Spleen (tissue), 11 donors: Measurements from ENCODE around the gene PCED1A. TPM values are rescaled to one million over a fixed set of nuclear protein-coding genes. Genes with fewer than 3 reads are reported as not detected.

ENCODE experiments used
- DNase-seq: peaks from one replicate; pipeline ENCODE4 v3.0.0-alpha.2; 2020
- H3K27ac ChIP-seq, 8 donors: fragments of 200-600 bp; sonication (generic) in 7 of 8; 1 replicate in 4 of 8; 2 replicates in 4 of 8; pipeline versions ENCODE4 v1.5.0 to v1.8.0; 2016 to 2021; ENCODE audit warnings: inconsistent platforms in 4 of 8, mild to moderate bottlenecking in 4 of 8, moderate library complexity in 1 of 8
- H3K27me3 ChIP-seq, 7 donors: fragments of 200-600 bp; sonication (generic) in 6 of 7; replicated peaks in 1 of 7; 1 replicate in 4 of 7; 2 replicates in 3 of 7; pipeline versions ENCODE4 v1.5.0 to v1.8.0; 2016 to 2021; ENCODE audit warnings: inconsistent platforms in 3 of 7, mild to moderate bottlenecking in 1 of 7
- H3K36me3 ChIP-seq, 6 donors: fragments of 200-600 bp; sonication (generic) in 5 of 6; 1 replicate in 4 of 6; 2 replicates in 2 of 6; pipeline versions ENCODE4 v1.5.0 to v1.8.0; 2016 to 2021; ENCODE audit warnings: inconsistent platforms in 2 of 6
- H3K4me1 ChIP-seq, 6 donors: fragments of 200-600 bp; sonication (generic) in 5 of 6; 1 replicate in 3 of 6; 2 replicates in 3 of 6; pipeline versions ENCODE4 v1.5.0 to v1.8.0; 2016 to 2021; ENCODE audit warnings: inconsistent platforms in 3 of 6
- H3K4me3 ChIP-seq, 8 donors: fragments of 200-600 bp; sonication (generic) in 7 of 8; 1 replicate in 4 of 8; 2 replicates in 4 of 8; pipeline versions ENCODE4 v1.5.0 to v1.8.0; 2016 to 2021; ENCODE audit warnings: inconsistent platforms in 4 of 8, mild to moderate bottlenecking in 4 of 8, moderate library complexity in 2 of 8
- H3K9me3 ChIP-seq, 8 donors: fragments of 200-600 bp; sonication (generic) in 7 of 8; 1 replicate in 4 of 8; 2 replicates in 4 of 8; pipeline versions ENCODE4 v1.5.0 to v1.8.0; 2016 to 2021; ENCODE audit warnings: inconsistent platforms in 4 of 8
- CTCF ChIP-seq, 11 experiments: fragments of 200-600 bp in 7 of 11; fragments of 450-650 bp in 4 of 11; sonication (generic) in 4 of 11; IDR thresholded peaks in 8 of 11; conservative IDR thresholded peaks in 3 of 11; 1 replicate in 7 of 11; 2 replicates in 4 of 11; pipeline versions ENCODE4 v1.4.0 to v1.8.0; 2016 to 2021; ENCODE audit warnings: antibody characterized with exemption in 11 of 11, inconsistent platforms in 4 of 11, mild to moderate bottlenecking in 1 of 11
- POLR2A ChIP-seq, 3 donors: fragments of 450-650 bp; IDR thresholded peaks; one replicate each; pipeline ENCODE4 v1.5.1; 2017; ENCODE audit warnings: antibody characterized with exemption in 3 of 3, mild to moderate bottlenecking in 1 of 3
- POLR2AphosphoS5 ChIP-seq, 3 donors: sonication (generic); formaldehyde crosslinking; IDR thresholded peaks; one replicate each; pipeline ENCODE4 v1.5.1; 2017; ENCODE audit warnings: antibody characterized with exemption in 3 of 3
- WGBS, 5 donors: extraction: QIAGEN DNeasy Blood & Tissue Kit in 3 of 5; methylation state at CpG; one replicate each; pipeline versions ENCODE4 v1.1.5 to v1.1.7; 2013 to 2018; 5-methylcytosine and 5-hydroxymethylcytosine counted together
- intact Hi-C: fragments of 100-400 bp; cut with DNase I; formaldehyde crosslinking; loops from one replicate; pipeline ENCODE4 v1.15.0; 2023; ENCODE audit warnings: low total_unique reads
- polyA plus RNA-seq, 3 donors: library from polyadenylated mRNA; stranded (reverse); fragments of 200-250 nt; gene quantifications; one replicate each; pipeline ENCODE4 v1.2.1, GENCODE V29; 2013
- total RNA-seq, 7 donors: library from RNA; depleted of rRNA in 3 of 7; stranded (reverse); fragments of >200 nt in 3 of 7; fragmentation: NEBNext Ultra II Directional in 4 of 7; extraction: Animal tissue kit (Norgen Biotek cat#: 25700) in 4 of 7; gene quantifications; one replicate each; pipeline versions ENCODE4 v1.1.0 to v1.2.1, GENCODE V29; 2016 to 2021
- donor health status: healthy with polysubstance abuse.
- donor health status: DM: no; HTN: no; CAD: no; lungs with moderate emphysema.
- donor health status: DM: no; HTN: no; CAD: no.
- donor health status: Bipolar disorder and iron deficiency.
- donor health status: healthy.
- donor health status: DM: no; HTN: no; CAD: no.
- donor health status: DM: yes; HTN: yes; CAD: no.

PCED1A gene
- total and polyA plus RNA-seq, 10 donors = 38.2 to 165 (median 56.9) TPM

- no peak for DNase-seq
- Histone ChIP-seq H3K27me3 (peaks cover 0 to 9% (median 0%) of the 10 kb centered on the region in 7 donors), H3K27ac (peak overlapping the region in 2 of 8 donors; percentile 23 to 86), H3K9me3 (no peaks in the 10 kb centered on the region), H3K4me1 (peaks cover 0 to 56% (median 29%) of the 10 kb centered on the region in 6 donors), H3K4me3 (no peak overlapping the region), H3K36me3 (peaks cover 0 to 52% (median 39%) of the 10 kb centered on the region in 6 donors)
- intact Hi-C loops = no loop called here
- TF ChIP-seq POLR2AphosphoS5 (IDR thresholded peaks at IDR 0.05) = no peak
- no peak for TF ChIP-seq POLR2A (IDR thresholded peaks at IDR 0.05)
- TF ChIP-seq CTCF (IDR thresholded peaks at IDR 0.05 in 8 of 11, conservative IDR thresholded peaks at IDR 0.05 in 3 of 11) = no peak
- 47 to 67% (median 55%) methylated on average over 12 of the region's 12 CpGs for WGBS, 5 donors
Measured at GRCh38 chr20:2867081-2867864, 26.8 kb upstream of the PCED1A start.

- H3K27ac ChIP-seq = peak overlapping the region in 3 of 8 donors; percentile 23 to 86 (median 40)
- peaks cover 0 to 63% (median 49%) of the 10 kb centered on the region in 6 donors for H3K36me3 ChIP-seq
- 75 to 93% (median 79%) methylated on average over 11 of the region's 11 CpGs for WGBS, 5 donors
- DNase-seq = no peak
- H3K27me3 ChIP-seq = peaks cover 0 to 1% (median 0%) of the 10 kb centered on the region in 7 donors
- TF ChIP-seq POLR2AphosphoS5 (IDR thresholded peaks at IDR 0.05) (peak in 2 of 3 donors; percentile 13 to 23), CTCF (IDR thresholded peaks at IDR 0.05 in 8 of 11, conservative IDR thresholded peaks at IDR 0.05 in 3 of 11) (no peak), POLR2A (IDR thresholded peaks at IDR 0.05) (no peak)
- no peak overlapping the region for H3K4me3 ChIP-seq
- H3K4me1 ChIP-seq = peaks cover 0 to 45% (median 20%) of the 10 kb centered on the region in 6 donors
- no peaks in the 10 kb centered on the region for H3K9me3 ChIP-seq
- intact Hi-C loops = no loop called here
Measured at GRCh38 chr20:2866236-2866635, 25.8 kb upstream of the PCED1A start.

- Histone ChIP-seq H3K4me3 (peak overlapping the region in 1 of 8 donors; percentile 9), H3K36me3 (peaks cover 0 to 69% (median 55%) of the 10 kb centered on the region in 6 donors), H3K4me1 (peaks cover 0 to 39% (median 14%) of the 10 kb centered on the region in 6 donors), H3K27ac (peak overlapping the region in 5 of 8 donors; percentile 33 to 86 (median 40)), H3K9me3 (no peaks in the 10 kb centered on the region), H3K27me3 (no peaks in the 10 kb centered on the region)
- 61 to 85% (median 79%) methylated on average over 3 of the region's 3 CpGs for WGBS, 5 donors
- DNase-seq = no peak
- intact Hi-C loops = no loop called here
- TF ChIP-seq CTCF (IDR thresholded peaks at IDR 0.05 in 8 of 11, conservative IDR thresholded peaks at IDR 0.05 in 3 of 11) (peak in 7 of 11 experiments; percentile 8 to 28 (median 20)), POLR2A (IDR thresholded peaks at IDR 0.05) (no peak), POLR2AphosphoS5 (IDR thresholded peaks at IDR 0.05) (peak in 1 of 3 donors; percentile 33)
Measured at GRCh38 chr20:2865630-2866029, 25.2 kb upstream of the PCED1A start.

DNA sequence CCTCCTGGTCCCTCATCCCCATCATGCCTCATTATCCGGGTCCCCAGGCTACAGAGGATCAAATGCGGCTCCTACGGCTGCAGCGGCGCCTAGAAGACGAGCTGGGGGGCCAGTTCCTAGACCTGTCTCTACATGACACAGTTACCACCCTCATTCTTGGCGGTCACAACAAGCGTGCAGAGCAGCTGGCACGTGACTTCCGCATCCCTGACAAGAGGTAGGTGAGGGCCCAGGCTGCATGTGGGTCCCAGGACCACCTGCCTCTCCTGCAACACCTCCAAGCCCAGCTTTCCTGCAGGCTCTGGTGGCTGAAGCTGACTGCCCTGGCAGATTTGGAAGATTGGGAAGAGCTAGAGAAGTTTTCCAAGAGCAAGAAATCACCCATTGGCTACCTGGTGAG lies 24.6 kb upstream of the PCED1A start:
- intact Hi-C loops = no loop called here
- H3K36me3 ChIP-seq = peaks cover 0 to 74% (median 59%) of the 10 kb centered on the region in 6 donors

More for the DNA sequence above, 24.6 kb upstream of the PCED1A start:
- Histone ChIP-seq H3K9me3 (no peaks in the 10 kb centered on the region), H3K4me1 (peaks cover 0 to 34% (median 12%) of the 10 kb centered on the region in 6 donors), H3K4me3 (peak overlapping the region in 1 of 8 donors; percentile 9), H3K27ac (peak overlapping the region in 5 of 8 donors; percentile 22 to 86 (median 39)), H3K27me3 (no peaks in the 10 kb centered on the region)
- DNase-seq = no peak
- no peak for TF ChIP-seq POLR2A (IDR thresholded peaks at IDR 0.05)
- WGBS, 5 donors = 88 to 99% (median 98%) methylated on average over 10 of the region's 10 CpGs
